H1 (cell line): ENCODE measurements around the gene TDRD3. TPM values are rescaled to one million over a fixed set of nuclear protein-coding genes. Genes with fewer than 3 reads are reported as not detected.

Source experiments
- CTCF ChIA-PET: fragments of 300-600 bp; sonication (Branson Sonifier 250); formaldehyde crosslinking; loops from one replicate; lab custom pipeline; 2021; ENCODE audit not compliant: partially characterized antibody; lab: Charles Lee
- POLR2A ChIA-PET: fragments of 300-600 bp; sonication (Branson Sonifier 250); formaldehyde crosslinking; loops from one replicate; lab custom pipeline; 2021; ENCODE audit warnings: inconsistent platforms; ENCODE audit not compliant: partially characterized antibody; lab: Charles Lee
- DNase-seq, 2 experiments: peaks; one replicate each; pipeline versions ENCODE4 v3.0.0 to v3.0.0-alpha.2; 2010 to 2022; ENCODE audit warnings: low spot score in 2 of 2, low read depth in 1 of 2, mixed read lengths in 1 of 2
- FAIRE-seq: peaks from 2 replicates; lab custom pipeline; 2011; peaks lifted over from hg19 to GRCh38; lab: Jason Lieb, UNC
- H2AFZ ChIP-seq: 2 replicates; pipeline ENCODE4 v1.8.1; 2012; ENCODE audit warnings: low read length, inconsistent platforms
- H2AK5ac ChIP-seq: 2 replicates; pipeline ENCODE4 v1.6.1; 2013; ENCODE audit warnings: low read depth, low read length
- H2BK120ac ChIP-seq: replicated peaks from 2 replicates; pipeline ENCODE3; 2013; ENCODE audit warnings: low read depth, low read length, inconsistent platforms
- H2BK12ac ChIP-seq: 2 replicates; pipeline ENCODE4 v1.6.1; 2013; ENCODE audit warnings: low read depth, low read length
- H2BK15ac ChIP-seq: 2 replicates; pipeline ENCODE4 v1.6.1; 2013; ENCODE audit warnings: low read length
- H2BK20ac ChIP-seq: 2 replicates; pipeline ENCODE4 v1.6.1; 2013; ENCODE audit warnings: low read length
- H2BK5ac ChIP-seq: 2 replicates; pipeline ENCODE4 v1.6.1; 2013; ENCODE audit warnings: low read depth, low read length
- H3K14ac ChIP-seq: 2 replicates; pipeline ENCODE4 v1.6.1; 2013; ENCODE audit warnings: inconsistent platforms; ENCODE audit not compliant: insufficient read length
- H3K18ac ChIP-seq: 2 replicates; pipeline ENCODE4 v1.6.1; 2013; ENCODE audit warnings: low read length; ENCODE audit errors: extremely low read depth
- H3K23ac ChIP-seq: 2 replicates; pipeline ENCODE4 v1.6.1; 2013; ENCODE audit warnings: inconsistent platforms; ENCODE audit not compliant: insufficient read length
- H3K23me2 ChIP-seq: 2 replicates; pipeline ENCODE4 v1.6.1; 2013; ENCODE audit warnings: low read depth, low read length
- H3K27ac ChIP-seq: 2 replicates; pipeline ENCODE4 v1.6.1; 2011; ENCODE audit warnings: low read depth, low read length, inconsistent platforms
- H3K27me3 ChIP-seq, 4 experiments: replicated peaks in 1 of 4; 1 replicate in 1 of 4; 2 replicates in 3 of 4; pipeline versions ENCODE4 v1.6.1 to v1.8.1; 2011 to 2013; ENCODE audit warnings: low read length in 3 of 4, mild to moderate bottlenecking in 3 of 4, inconsistent platforms in 2 of 4, mixed read lengths in 2 of 4, moderate library complexity in 1 of 4; ENCODE audit not compliant: control insufficient read depth in 3 of 4, insufficient read depth in 3 of 4; ENCODE audit errors: extremely low read depth in 1 of 4
- H3K36me3 ChIP-seq, 4 experiments: 2 replicates each; pipeline versions ENCODE4 v1.6.1 to v1.8.1; 2011 to 2013; ENCODE audit warnings: mild to moderate bottlenecking in 4 of 4, low read length in 3 of 4, moderate library complexity in 2 of 4, control low read depth in 1 of 4, inconsistent platforms in 1 of 4; ENCODE audit not compliant: insufficient read depth in 4 of 4, control insufficient read depth in 2 of 4
- H3K4ac ChIP-seq: replicated peaks from 2 replicates; pipeline ENCODE3; 2013; ENCODE audit warnings: low read length, low read depth, mixed read lengths, inconsistent platforms; ENCODE audit not compliant: insufficient read length
- H3K4me1 ChIP-seq, 4 experiments: replicated peaks in 1 of 4; 1 replicate in 1 of 4; 2 replicates in 3 of 4; pipeline versions ENCODE4 v1.6.1 to v1.8.1; 2011 to 2013; ENCODE audit warnings: low read length in 3 of 4, inconsistent platforms in 2 of 4, mixed read lengths in 1 of 4; ENCODE audit not compliant: insufficient read depth in 4 of 4, control insufficient read depth in 3 of 4
- H3K4me2 ChIP-seq, 2 experiments: 2 replicates each; pipeline versions ENCODE4 v1.6.1 to v1.8.1; 2011 to 2013; ENCODE audit warnings: low read depth in 2 of 2, low read length in 2 of 2, control low read depth in 1 of 2, inconsistent platforms in 1 of 2, mild to moderate bottlenecking in 1 of 2; ENCODE audit not compliant: insufficient read depth in 1 of 2
- H3K4me3 ChIP-seq, 4 experiments: fragments of 200-600, 300-600 bp in 1 of 4; sonication (generic), shearing (Covaris generic), sonication (Bioruptor Twin) in 1 of 4; 2 replicates each; pipeline versions ENCODE4 v1.5.1 to v1.8.1; 2011 to 2016; ENCODE audit warnings: low read length in 4 of 4, low read depth in 3 of 4, control low read depth in 2 of 4, inconsistent platforms in 2 of 4, mild to moderate bottlenecking in 2 of 4, mixed read lengths in 1 of 4, moderate library complexity in 1 of 4; ENCODE audit not compliant: insufficient read depth in 2 of 4; ENCODE audit errors: extremely low read depth in 1 of 4
- H3K56ac ChIP-seq: replicated peaks from 2 replicates; pipeline ENCODE3; 2013; ENCODE audit warnings: low read depth, mild to moderate bottlenecking, mixed read lengths, low read length, inconsistent platforms; ENCODE audit not compliant: insufficient read length
- H3K79me1 ChIP-seq: 2 replicates; pipeline ENCODE4 v1.6.1; 2013; ENCODE audit warnings: low read depth, low read length, control low read depth
- H3K79me2 ChIP-seq, 2 experiments: 2 replicates each; pipeline versions ENCODE4 v1.6.1 to v1.8.1; 2012 to 2013; ENCODE audit warnings: low read length in 2 of 2, mild to moderate bottlenecking in 2 of 2, inconsistent platforms in 1 of 2; ENCODE audit not compliant: insufficient read depth in 2 of 2, control insufficient read depth in 1 of 2
- H3K9ac ChIP-seq, 4 experiments: replicated peaks in 1 of 4; 1 replicate in 1 of 4; 2 replicates in 3 of 4; pipeline versions ENCODE4 v1.6.1 to v1.8.1; 2011 to 2013; ENCODE audit warnings: low read depth in 3 of 4, low read length in 3 of 4, control low read depth in 2 of 4, mild to moderate bottlenecking in 2 of 4, moderate library complexity in 2 of 4, inconsistent platforms in 1 of 4; ENCODE audit errors: extremely low read depth in 1 of 4
- H3K9me3 ChIP-seq, 2 experiments: 2 replicates each; pipeline versions ENCODE4 v1.6.1 to v1.8.1; 2012 to 2013; ENCODE audit warnings: mild to moderate bottlenecking in 2 of 2, moderate library complexity in 2 of 2, control low read depth in 1 of 2, inconsistent platforms in 1 of 2, low read depth in 1 of 2, low read length in 1 of 2, mixed read lengths in 1 of 2; ENCODE audit not compliant: insufficient read depth in 2 of 2
- H4K20me1 ChIP-seq, 2 experiments: replicated peaks in 1 of 2; 2 replicates each; pipeline versions ENCODE3 to v1.8.1; 2011 to 2013; ENCODE audit warnings: inconsistent platforms in 2 of 2, low read length in 2 of 2, mild to moderate bottlenecking in 1 of 2; ENCODE audit not compliant: insufficient read depth in 2 of 2, control insufficient read depth in 1 of 2
- H4K5ac ChIP-seq: 2 replicates; pipeline ENCODE4 v1.6.1; 2013; ENCODE audit warnings: low read length, low read depth, mixed read lengths, inconsistent platforms; ENCODE audit not compliant: insufficient read length
- H4K8ac ChIP-seq: 2 replicates; pipeline ENCODE4 v1.8.0; 2013; ENCODE audit warnings: mild to moderate bottlenecking, moderate library complexity, low read length, inconsistent platforms; ENCODE audit not compliant: insufficient read depth; ENCODE audit errors: extremely low read depth
- H4K91ac ChIP-seq: replicated peaks from 2 replicates; pipeline ENCODE3; 2013; ENCODE audit warnings: low read length, mixed read lengths, inconsistent platforms; ENCODE audit not compliant: insufficient read length
- CHD2 ChIP-seq: IDR thresholded peaks from 2 replicates; pipeline ENCODE4 v1.6.1; 2012; ENCODE audit warnings: low read length, improper control_type of control experiment
- RAD21 ChIP-seq, 2 experiments: IDR thresholded peaks in 1 of 2; conservative IDR thresholded peaks in 1 of 2; 2 replicates each; pipeline ENCODE4 v1.6.1; 2011; ENCODE audit warnings: low read depth in 2 of 2, low read length in 2 of 2, improper control_type of control experiment in 1 of 2, inconsistent platforms in 1 of 2, mild to moderate bottlenecking in 1 of 2, moderate library complexity in 1 of 2
- RBBP5 ChIP-seq: IDR thresholded peaks from 2 replicates; pipeline ENCODE4 v1.7.1; 2012; ENCODE audit warnings: low read depth, mild to moderate bottlenecking, inconsistent platforms, low read length, moderate library complexity, borderline replicate concordance
- SP2 ChIP-seq: IDR thresholded peaks from 2 replicates; pipeline ENCODE4 v1.6.1; 2012; ENCODE audit warnings: mild to moderate bottlenecking, low read length, inconsistent platforms
- SP4 ChIP-seq: IDR thresholded peaks from 2 replicates; pipeline ENCODE4 v1.6.1; 2012; ENCODE audit warnings: low read length, inconsistent platforms
- TBP ChIP-seq: IDR thresholded peaks from 2 replicates; pipeline ENCODE4 v1.6.1; 2011; ENCODE audit warnings: low read depth, low read length, improper control_type of control experiment
- ZNF274 ChIP-seq: IDR thresholded peaks from 2 replicates; pipeline ENCODE4 v1.7.0; 2012; ENCODE audit warnings: low read length, borderline replicate concordance; ENCODE audit errors: extremely low read depth
- WGBS, 2 experiments: shearing (Covaris generic) in 1 of 2; methylation state at CpG; one replicate each; pipeline versions ENCODE4 v1.1.6 to v1.1.7; 2013 to 2015; ENCODE audit warnings: low lambda C conversion rate in 2 of 2, mixed read lengths in 2 of 2, inconsistent platforms in 1 of 2, low coverage in 1 of 2, missing lambda C conversion rate in 1 of 2; ENCODE audit not compliant: insufficient replicate concordance in 2 of 2, insufficient coverage in 1 of 2, insufficient read length in 1 of 2; ENCODE audit errors: extremely low coverage in 1 of 2, missing lambda C conversion rate in 1 of 2; 5-methylcytosine and 5-hydroxymethylcytosine counted together
- polyA plus RNA-seq, 7 experiments: library from polyadenylated mRNA; depleted of rRNA in 3 of 7; stranded (reverse) in 5 of 7; unstranded in 2 of 7; fragments of >200 nt in 5 of 7; fragments of 200-250 nt in 2 of 7; gene quantifications; 1 replicate in 5 of 7; 2 replicates in 1 of 7; 4 replicates in 1 of 7; pipeline versions ENCODE4 v1.2.1 to v1.2.3, GENCODE V29; 2011 to 2013; ENCODE audit warnings: missing spikeins in 2 of 7, mixed read lengths in 2 of 7
- total RNA-seq: library from RNA; stranded (reverse); fragmentation: NEBNext Ultra II Directional; extraction: Animal tissue kit (Norgen Biotek cat#: 25700); gene quantifications from 2 replicates; pipeline ENCODE4 v1.2.1, GENCODE V29; 2021

Gene TDRD3
- total and polyA plus RNA-seq, 2 of the 8 experiments (the other 6 are each of a cell fraction or from before 2014, with no cell fraction given) = 2.5 to 14.7 TPM

DNA sequence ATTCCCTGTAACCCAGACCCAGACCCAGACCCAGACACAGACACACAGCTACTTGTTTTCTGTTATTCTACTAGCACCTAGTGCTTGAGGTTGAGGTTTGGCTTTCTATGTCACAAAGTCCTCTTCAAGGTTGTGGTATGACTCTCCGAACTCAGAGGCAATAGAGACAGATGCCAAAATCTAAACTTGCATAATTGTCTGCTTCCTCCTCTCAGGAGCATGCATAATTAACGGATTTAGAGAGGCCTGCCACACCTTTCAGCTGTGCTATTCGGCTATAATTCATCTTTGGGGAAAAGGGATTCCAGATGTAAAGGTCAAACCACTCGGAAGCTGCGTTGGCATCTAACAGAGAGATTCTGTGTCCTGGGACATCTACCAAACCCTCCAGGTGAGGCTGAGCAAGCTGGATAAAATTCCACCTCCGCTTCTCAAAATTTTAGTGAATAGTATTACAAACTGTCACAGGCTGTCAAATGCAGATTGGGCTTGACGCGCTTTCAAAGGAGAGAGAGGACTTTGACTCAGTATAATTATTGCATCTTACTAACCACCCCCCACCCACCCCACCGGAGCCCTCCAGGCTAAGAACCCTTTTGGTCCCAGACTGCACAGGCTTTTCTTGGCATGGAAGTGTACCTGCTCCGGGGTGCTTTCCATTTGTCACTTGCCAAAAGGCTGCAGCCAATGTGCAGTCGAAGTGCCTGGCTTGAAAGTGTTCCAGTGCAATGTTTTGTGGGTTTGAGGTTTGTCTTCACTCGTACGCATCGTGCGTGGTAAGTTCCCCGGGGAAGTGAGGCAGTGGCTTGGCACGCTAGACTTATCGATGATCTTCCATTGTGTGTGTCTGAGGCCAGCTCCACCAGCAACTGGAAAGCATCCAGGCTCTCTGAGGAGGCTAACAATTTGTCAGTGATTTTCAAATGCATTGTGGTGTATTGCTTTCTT, 194.1 kb downstream of the TDRD3 start:
- no peak for FAIRE-seq
- ChIA-PET POLR2A (no interaction called here), CTCF (interaction anchor here (0.6 to 1.0 kb wide), 2 partner anchors 27 to 1040 kb away, joined by 3 to 4 read pairs; no protein-coding TSS in a partner anchor)
- Histone ChIP-seq H3K9me3 (peaks cover 7 to 8% of the 10 kb centered on the region in 2 experiments; a peak in 2 of 4 replicates), H3K4me1 (peaks cover 0 to 15% (median 6%) of the 10 kb centered on the region in 4 experiments; a peak in 4 of 7 replicates), H4K5ac (no peak overlapping the region), H3K27ac (no peak overlapping the region), H3K36me3 (no peaks in the 10 kb centered on the region), H2BK5ac (0 out of 2 replicates have a peak overlapping the region, but pooled peaks have one; percentile 15), H2BK20ac (0 out of 2 replicates have a peak overlapping the region, but pooled peaks have one; percentile 44), H3K14ac (no peak overlapping the region), H3K23me2 (no peaks in the 10 kb centered on the region), H3K9ac (no peak overlapping the region), H3K79me2 (no peaks in the 10 kb centered on the region), H3K4me2 (no peak overlapping the region), H3K79me1 (no peaks in the 10 kb centered on the region), H2BK120ac (no peak overlapping the region), H3K4ac (no peak overlapping the region), H2BK12ac (peak overlapping the region; percentile 27; the same call in 1 of the 2 replicates), H4K8ac (no peak overlapping the region), H4K20me1 (no peaks in the 10 kb centered on the region), H2AK5ac (no peak overlapping the region), H2AFZ (peak overlapping the region; percentile 55; the same call in 1 of the 2 replicates), H2BK15ac (peak overlapping the region; percentile 83; the same call in 1 of the 2 replicates), H3K56ac (no peak overlapping the region), H3K18ac (no peak overlapping the region), H4K91ac (peak overlapping the region; percentile 63), H3K23ac (no peak overlapping the region), H3K27me3 (0 out of 7 replicates have a peak, but pooled peaks cover 0 to 2% (median 0%) of the 10 kb centered on the region in 4 experiments), H3K4me3 (no peak overlapping the region)
- no peak for DNase-seq
- 88% methylated on average over 18 of the region's 18 CpGs; no CpG with 5 or more reads in 1 of the 2 experiments for WGBS, 2 experiments
- TF ChIP-seq RBBP5 (no peak), TBP (no peak), ZNF274 (no peak), RAD21 (IDR thresholded peaks at IDR 0.05 in 1 of 2, conservative IDR thresholded peaks at IDR 0.05 in 1 of 2; ENCODE audit: low read depth in 2 of 2, low read length in 2 of 2) (no peak), CHD2 (no peak), SP2 (no peak), SP4 (no peak)
